Stimulated activated CD8-positive, alpha-beta memory T cell treated with anti-CD3 and anti-CD28 coated beads, Interleukin-4, amount 100 ng/mL, for 4 hours (primary cell): ENCODE data around the gene UQCRQ.
"Not testable (repeated sequence)": the region's sequence is repeated elsewhere in the genome, so short reads cannot be mapped to it uniquely, and the experiment has no call there.

Experiments used
- DNase-seq, 2 donors: peaks; one replicate each; pipeline ENCODE4 v3.0.0-alpha.2; 2020; ENCODE audit warnings: low read depth in 2 of 2, low spot score in 1 of 2

UQCRQ gene

GRCh38 chr5:132832612-132833011 lies 33.8 kb upstream of the UQCRQ start:
- no peak for DNase-seq

- DNase-seq, result no peak
Observed at GRCh38 chr5:132834057-132834456, 32.4 kb upstream of the UQCRQ start.

GRCh38 chr5:132836852-132837251 lies 29.6 kb upstream of the UQCRQ start:
- DNase-seq, result no peak

DNA sequence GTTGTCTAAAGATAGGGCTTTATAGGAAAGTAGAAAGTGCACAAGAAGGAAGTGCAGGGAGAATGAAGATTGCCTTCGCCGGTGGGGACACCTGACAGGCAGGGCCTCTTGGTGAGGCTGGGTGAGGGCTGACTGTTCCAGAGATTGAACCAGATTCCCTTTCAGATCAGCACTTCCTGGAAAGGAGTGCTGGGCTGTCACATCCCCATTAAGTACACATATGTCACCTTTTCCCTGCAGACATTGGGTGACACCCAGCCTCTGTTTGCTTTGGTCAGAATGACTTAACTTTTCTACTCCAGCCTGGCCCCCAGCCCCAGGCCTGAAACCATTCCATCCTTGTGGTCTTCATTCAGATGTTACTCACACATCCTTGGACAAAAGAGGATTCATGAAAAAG lies 28.6 kb upstream of the UQCRQ start:
- DNase-seq, result no peak

- no peak for DNase-seq
Observed at GRCh38 chr5:132838516-132839282, 27.7 kb upstream of the UQCRQ start.

- no peak for DNase-seq
Observed at GRCh38 chr5:132839426-132840301, 26.8 kb upstream of the UQCRQ start.

GRCh38 chr5:132840313-132840712 lies 26.1 kb upstream of the UQCRQ start:
- no peak for DNase-seq

- DNase-seq, result no peak
Observed at GRCh38 chr5:132840896-132841295, 25.5 kb upstream of the UQCRQ start.

DNA sequence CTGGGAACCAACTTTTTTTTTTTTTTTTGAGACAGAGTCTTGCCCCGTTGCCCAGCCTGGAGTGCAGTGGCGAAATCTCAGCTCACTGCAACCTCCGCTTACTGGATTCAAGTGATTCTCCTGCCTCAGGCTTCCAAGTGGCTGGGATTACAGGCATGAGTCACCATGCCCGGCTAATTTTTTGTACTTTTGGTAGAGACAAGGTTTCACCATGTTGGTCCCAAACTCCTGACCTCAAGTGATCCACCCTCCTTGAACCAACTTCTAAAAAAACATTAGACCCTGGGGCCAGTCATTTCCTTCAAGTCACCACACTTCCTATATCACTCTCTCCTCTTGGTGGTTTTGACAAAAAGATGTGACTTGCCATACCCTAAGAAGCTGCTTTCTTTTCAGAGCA lies 25.1 kb upstream of the UQCRQ start:
- DNase-seq, result no peak

- DNase-seq, result no peak
Observed at GRCh38 chr5:132848270-132848669, 18.2 kb upstream of the UQCRQ start.

GRCh38 chr5:132849347-132849746 lies 17.1 kb upstream of the UQCRQ start:
- no peak for DNase-seq

GRCh38 chr5:132850066-132850465 lies 16.4 kb upstream of the UQCRQ start:
- no peak for DNase-seq

DNA sequence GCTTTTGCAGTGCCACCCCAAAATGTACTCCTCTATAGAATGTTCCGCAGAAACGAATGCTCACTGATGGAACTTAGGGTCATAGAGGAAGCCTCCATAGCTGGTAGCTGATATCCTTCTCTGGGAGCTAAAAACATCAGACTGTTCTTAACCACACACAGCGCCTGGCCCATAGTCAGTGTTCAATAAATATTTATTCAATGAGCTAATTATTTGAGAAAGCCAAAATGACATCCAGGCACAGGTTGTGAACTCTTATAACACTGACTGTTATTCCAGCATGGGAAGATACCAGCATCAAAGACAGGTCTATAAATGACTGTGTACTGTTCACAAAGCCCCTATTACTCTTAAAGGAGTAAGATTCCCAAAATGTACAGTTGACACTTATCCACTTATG lies 13.1 kb upstream of the UQCRQ start:
- DNase-seq, result no peak

- DNase-seq, result no peak
Observed at GRCh38 chr5:132853790-132854189, 12.7 kb upstream of the UQCRQ start.

DNA sequence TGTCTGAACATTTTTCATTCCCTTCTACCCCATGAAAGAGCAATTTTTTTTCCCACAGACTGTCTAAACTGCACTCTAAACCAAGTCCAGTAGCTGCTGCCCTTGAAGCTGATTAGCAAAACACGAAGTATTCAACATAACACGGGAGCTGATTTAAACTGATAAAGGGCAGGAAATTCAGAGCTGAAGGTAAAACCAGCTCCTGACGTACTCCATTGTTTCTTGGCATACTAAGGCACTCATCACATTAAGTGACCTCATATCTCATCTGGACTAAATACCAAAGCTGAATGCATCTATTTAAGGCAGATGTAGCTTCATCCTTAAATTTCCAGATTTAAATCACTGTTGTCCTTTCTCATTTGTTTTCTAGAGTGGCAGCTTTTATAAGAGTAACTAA lies 12.1 kb upstream of the UQCRQ start:
- no peak for DNase-seq

DNA sequence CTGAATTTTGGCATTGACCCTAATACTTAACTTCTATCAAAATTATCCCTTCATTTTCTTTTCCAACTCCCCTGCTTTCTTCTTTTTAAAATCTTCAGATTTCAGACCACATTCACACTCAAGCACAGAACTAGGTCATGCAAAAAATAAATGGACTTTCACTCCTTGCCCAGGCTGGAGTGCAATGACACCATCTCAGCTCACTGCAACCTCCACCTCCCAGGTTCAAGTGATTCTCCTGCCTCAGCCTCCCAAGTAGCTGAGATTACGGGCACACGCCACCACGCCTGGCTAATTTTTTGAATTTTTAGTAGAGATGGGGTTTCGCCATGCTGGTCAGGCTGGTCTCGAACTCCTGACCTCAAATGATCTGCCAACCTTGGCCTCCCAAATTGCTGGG lies 11.4 kb upstream of the UQCRQ start:
- DNase-seq, result not testable (repeated sequence)

DNA sequence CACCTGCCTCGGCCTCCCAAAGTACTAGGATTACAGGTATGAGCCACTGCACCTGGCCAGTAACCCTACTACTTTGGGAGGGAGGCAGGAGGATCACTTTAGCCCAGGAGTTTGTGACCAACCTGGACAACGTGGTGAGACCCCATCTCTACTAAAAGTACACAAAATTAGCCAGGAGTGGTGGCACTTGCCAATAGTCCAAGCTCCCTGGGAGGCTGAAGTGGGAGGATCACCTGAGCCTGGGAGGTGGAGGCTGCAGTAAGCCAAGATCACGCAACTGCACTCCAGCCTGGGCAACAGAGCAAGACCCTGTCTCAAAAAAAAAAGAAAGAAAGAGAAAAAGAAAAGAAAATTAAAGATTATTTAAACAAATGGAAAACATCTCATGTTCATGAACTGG lies 10.4 kb upstream of the UQCRQ start:
- no peak for DNase-seq

DNA sequence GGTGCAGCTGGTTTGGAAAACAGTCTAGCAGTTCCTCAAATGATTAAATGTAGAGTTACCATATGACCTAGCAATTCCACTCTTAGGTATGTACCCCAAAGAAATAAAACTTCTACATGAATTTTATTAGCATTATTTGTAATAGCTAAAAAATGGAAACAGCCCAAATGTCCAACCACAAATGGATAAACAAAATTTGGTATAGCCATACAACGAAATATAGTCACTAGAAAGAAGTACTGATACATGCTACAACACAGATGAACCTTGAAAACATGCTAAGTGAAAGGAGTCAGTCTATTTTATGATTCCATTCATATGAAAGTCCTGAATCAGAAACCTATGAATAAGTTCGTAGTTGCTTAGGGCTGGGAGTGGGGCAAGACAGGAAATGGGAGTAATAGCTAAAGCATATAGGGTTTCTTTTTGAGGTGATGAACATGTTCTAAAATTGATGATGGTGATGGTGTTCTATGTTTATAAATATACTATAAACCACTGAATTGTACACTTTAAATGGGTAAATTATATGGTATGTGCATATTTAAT lies 6.5 kb upstream of the UQCRQ start:
- DNase-seq, result no peak

GRCh38 chr5:132860742-132861141 lies 5.7 kb upstream of the UQCRQ start:
- DNase-seq, result no peak

GRCh38 chr5:132865668-132866341 lies 637 bp upstream of the UQCRQ start:
- no peak for DNase-seq

- no peak for DNase-seq
Observed at GRCh38 chr5:132867046-132867451, 607 bp downstream of the UQCRQ start.

GRCh38 chr5:132868754-132869153 lies 2.3 kb downstream of the UQCRQ start:
- no peak for DNase-seq
